HuH-7 (cell line): Measurements from ENCODE around the gene CSNK1E.

Source experiments
- DNase-seq: peaks from one replicate; pipeline ENCODE4 v3.0.0; 2011; ENCODE audit warnings: low spot score

CSNK1E gene

GRCh38 chr22:38249803-38250642, 67.2 kb downstream of the CSNK1E start:
- no peak for DNase-seq

- DNase-seq = no peak
Observed at GRCh38 chr22:38249301-38249700, 67.9 kb downstream of the CSNK1E start.

- no peak for DNase-seq
Observed at GRCh38 chr22:38248280-38248679, 69.0 kb downstream of the CSNK1E start.

GRCh38 chr22:38247713-38248112, 69.5 kb downstream of the CSNK1E start:
- no peak for DNase-seq

- no peak for DNase-seq
Observed at GRCh38 chr22:38246692-38247091, 70.5 kb downstream of the CSNK1E start.

GRCh38 chr22:38246046-38246658, 71.1 kb downstream of the CSNK1E start:
- DNase-seq = no peak

GRCh38 chr22:38244106-38244505, 73.1 kb downstream of the CSNK1E start:
- no peak for DNase-seq

GRCh38 chr22:38243007-38243765, 74.0 kb downstream of the CSNK1E start:
- DNase-seq = peak; percentile 86

GRCh38 chr22:38240734-38241252, 76.4 kb downstream of the CSNK1E start:
- DNase-seq = no peak
